ENCODE measurements around the gene UPF3B. TPM values are rescaled to one million over a fixed set of nuclear protein-coding genes. Genes with fewer than 3 reads are reported as not detected.

The UPF3B gene
- total RNA-seq, 1 donor from 2014 or later: 2.5 TPM

- H3K4me3 ChIP-seq: peak overlapping the region; percentile 13 to 26
- H3K36me3 ChIP-seq: no peaks in the 10 kb centered on the region
- H3K4me1 ChIP-seq: no peaks in the 10 kb centered on the region
- no peaks in the 10 kb centered on the region for H3K27me3 ChIP-seq
- no peaks in the 10 kb centered on the region for H3K9me3 ChIP-seq
- no peak for TF ChIP-seq POLR2A (IDR thresholded peaks at IDR 0.05)
- TF ChIP-seq POLR2AphosphoS5 (IDR thresholded peaks at IDR 0.05; ENCODE audit: insufficient read depth in 1 of 2, low read depth in 1 of 2): no peak
- peak in 1 of 3 experiments; percentile 32 for TF ChIP-seq CTCF (IDR thresholded peaks at IDR 0.05)
- H3K27ac ChIP-seq: no peak overlapping the region
- intact Hi-C loops (cut with DNase I): no loop called here
- DNase-seq (ENCODE audit: extremely low spot score in 2 of 2): no peak
Observed at GRCh38 chrX:119887721-119888425, 35.1 kb upstream of the UPF3B start.

GRCh38 chrX:119885554-119886428 lies 33.0 kb upstream of the UPF3B start:
- TF ChIP-seq POLR2A (IDR thresholded peaks at IDR 0.05) (no peak), POLR2AphosphoS5 (IDR thresholded peaks at IDR 0.05; ENCODE audit: insufficient read depth in 1 of 2, low read depth in 1 of 2) (no peak), CTCF (IDR thresholded peaks at IDR 0.05) (no peak)
- Histone ChIP-seq H3K36me3 (no peaks in the 10 kb centered on the region), H3K4me1 (no peaks in the 10 kb centered on the region), H3K27me3 (no peaks in the 10 kb centered on the region), H3K4me3 (no peak overlapping the region), H3K9me3 (no peaks in the 10 kb centered on the region), H3K27ac (no peak overlapping the region)
- no peak for DNase-seq (ENCODE audit: extremely low spot score in 2 of 2)
- intact Hi-C loops (cut with DNase I): no loop called here

- Histone ChIP-seq H3K9me3 (no peaks in the 10 kb centered on the region), H3K36me3 (peaks cover 0 to 7% of the 10 kb centered on the region in 2 donors), H3K27ac (no peak overlapping the region), H3K4me1 (no peaks in the 10 kb centered on the region), H3K27me3 (no peaks in the 10 kb centered on the region), H3K4me3 (no peak overlapping the region)
- DNase-seq (ENCODE audit: extremely low spot score in 2 of 2): no peak
- intact Hi-C loops (cut with DNase I): no loop called here
- TF ChIP-seq CTCF (IDR thresholded peaks at IDR 0.05) (peak in 1 of 3 experiments; percentile 33), POLR2AphosphoS5 (IDR thresholded peaks at IDR 0.05; ENCODE audit: insufficient read depth in 1 of 2, low read depth in 1 of 2) (no peak)
Observed at GRCh38 chrX:119880552-119881437, 28.0 kb upstream of the UPF3B start.

GRCh38 chrX:119880076-119880475 lies 27.3 kb upstream of the UPF3B start:
- DNase-seq (ENCODE audit: extremely low spot score in 2 of 2): no peak

More at GRCh38 chrX:119880076-119880475, 27.3 kb upstream of the UPF3B start:
- no peak for TF ChIP-seq CTCF (IDR thresholded peaks at IDR 0.05)
- no peak for TF ChIP-seq POLR2AphosphoS5 (IDR thresholded peaks at IDR 0.05; ENCODE audit: insufficient read depth in 1 of 2, low read depth in 1 of 2)
- TF ChIP-seq POLR2A (IDR thresholded peaks at IDR 0.05): no peak
- no peak overlapping the region for H3K27ac ChIP-seq
- no peaks in the 10 kb centered on the region for H3K4me1 ChIP-seq
- intact Hi-C loops (cut with DNase I): no loop called here
- no peaks in the 10 kb centered on the region for H3K9me3 ChIP-seq
- peaks cover 0 to 7% of the 10 kb centered on the region in 2 donors for H3K36me3 ChIP-seq
- no peak overlapping the region for H3K4me3 ChIP-seq
- H3K27me3 ChIP-seq: no peaks in the 10 kb centered on the region

Data from vagina (tissue), 2 donors.